ENCODE results near the gene KRT8.

The KRT8 gene

GRCh38 chr12:52877242-52877641 lies 27.6 kb downstream of the KRT8 start:
- Histone ChIP-seq H3K4me3 (ENCODE audit: insufficient read length, low read depth) (no peak overlapping the region), H3K9ac (ENCODE audit: insufficient read length, low read depth) (peak overlapping the region; percentile 45), H3K9me3 (ENCODE audit: insufficient read depth, low read length) (no peaks in the 10 kb centered on the region), H3K27me3 (ENCODE audit: insufficient read depth, insufficient read length) (peaks cover 12% of the 10 kb centered on the region), H3K4me1 (ENCODE audit: insufficient read depth, insufficient read length) (peaks cover 14% of the 10 kb centered on the region), H3K36me3 (ENCODE audit: insufficient read depth, insufficient read length, low read length) (no peaks in the 10 kb centered on the region)
- TF ChIP-seq YY1 (IDR thresholded peaks at IDR 0.05; ENCODE audit: insufficient read depth, insufficient read length) (no peak), SUZ12 (IDR thresholded peaks at IDR 0.05; ENCODE audit: extremely low read depth, insufficient read depth, insufficient read length) (no peak), ZNF274 (IDR thresholded peaks at IDR 0.05; ENCODE audit: low read depth, low read length) (no peak)
- no peak for DNase-seq (ENCODE audit: low read depth, low spot score)

GRCh38 chr12:52876372-52876771 lies 28.5 kb downstream of the KRT8 start:
- Histone ChIP-seq H3K9ac (ENCODE audit: insufficient read length, low read depth) (no peak overlapping the region), H3K36me3 (ENCODE audit: insufficient read depth, insufficient read length, low read length) (no peaks in the 10 kb centered on the region), H3K9me3 (ENCODE audit: insufficient read depth, low read length) (no peaks in the 10 kb centered on the region), H3K4me1 (ENCODE audit: insufficient read depth, insufficient read length) (peaks cover 18% of the 10 kb centered on the region), H3K27me3 (ENCODE audit: insufficient read depth, insufficient read length) (peaks cover 12% of the 10 kb centered on the region), H3K4me3 (ENCODE audit: insufficient read length, low read depth) (no peak overlapping the region)
- no peak for TF ChIP-seq SUZ12 (IDR thresholded peaks at IDR 0.05; ENCODE audit: extremely low read depth, insufficient read depth, insufficient read length)
- no peak for TF ChIP-seq YY1 (IDR thresholded peaks at IDR 0.05; ENCODE audit: insufficient read depth, insufficient read length)
- no peak for TF ChIP-seq ZNF274 (IDR thresholded peaks at IDR 0.05; ENCODE audit: low read depth, low read length)
- DNase-seq (ENCODE audit: low read depth, low spot score), result no peak

- DNase-seq (ENCODE audit: low read depth, low spot score), result no peak
- peak overlapping the region; percentile 33 for H3K4me3 ChIP-seq (ENCODE audit: insufficient read length, low read depth)
These were observed 30.1 kb downstream of the KRT8 start for GRCh38 chr12:52874573-52875435.

GRCh38 chr12:52873832-52874572 lies 30.9 kb downstream of the KRT8 start:
- Histone ChIP-seq H3K9me3 (ENCODE audit: insufficient read depth, low read length) (no peaks in the 10 kb centered on the region), H3K9ac (ENCODE audit: insufficient read length, low read depth) (peak overlapping the region; percentile 65), H3K4me1 (ENCODE audit: insufficient read depth, insufficient read length) (peaks cover 26% of the 10 kb centered on the region), H3K27me3 (ENCODE audit: insufficient read depth, insufficient read length) (peaks cover 12% of the 10 kb centered on the region), H3K4me3 (ENCODE audit: insufficient read length, low read depth) (peak overlapping the region; percentile 33), H3K36me3 (ENCODE audit: insufficient read depth, insufficient read length, low read length) (no peaks in the 10 kb centered on the region)
- no peak for DNase-seq (ENCODE audit: low read depth, low spot score)
- no peak for TF ChIP-seq SUZ12 (IDR thresholded peaks at IDR 0.05; ENCODE audit: extremely low read depth, insufficient read depth, insufficient read length)
- no peak for TF ChIP-seq YY1 (IDR thresholded peaks at IDR 0.05; ENCODE audit: insufficient read depth, insufficient read length)
- no peak for TF ChIP-seq ZNF274 (IDR thresholded peaks at IDR 0.05; ENCODE audit: low read depth, low read length)

More at GRCh38 chr12:52874573-52875435, 30.1 kb downstream of the KRT8 start:
- peak overlapping the region; percentile 65 for H3K9ac ChIP-seq (ENCODE audit: insufficient read length, low read depth)
- H3K27me3 ChIP-seq (ENCODE audit: insufficient read depth, insufficient read length), result peaks cover 12% of the 10 kb centered on the region
- H3K36me3 ChIP-seq (ENCODE audit: insufficient read depth, insufficient read length, low read length), result no peaks in the 10 kb centered on the region
- no peaks in the 10 kb centered on the region for H3K9me3 ChIP-seq (ENCODE audit: insufficient read depth, low read length)
- peaks cover 26% of the 10 kb centered on the region for H3K4me1 ChIP-seq (ENCODE audit: insufficient read depth, insufficient read length)
- TF ChIP-seq ZNF274 (IDR thresholded peaks at IDR 0.05; ENCODE audit: low read depth, low read length) (no peak), YY1 (IDR thresholded peaks at IDR 0.05; ENCODE audit: insufficient read depth, insufficient read length) (no peak)

- Histone ChIP-seq H3K4me3 (ENCODE audit: insufficient read length, low read depth) (peak overlapping the region; percentile 33), H3K9me3 (ENCODE audit: insufficient read depth, low read length) (no peaks in the 10 kb centered on the region), H3K9ac (ENCODE audit: insufficient read length, low read depth) (peak overlapping the region; percentile 18), H3K27me3 (ENCODE audit: insufficient read depth, insufficient read length) (peaks cover 12% of the 10 kb centered on the region), H3K36me3 (ENCODE audit: insufficient read depth, insufficient read length, low read length) (no peaks in the 10 kb centered on the region), H3K4me1 (ENCODE audit: insufficient read depth, insufficient read length) (peaks cover 26% of the 10 kb centered on the region)
- no peak for DNase-seq (ENCODE audit: low read depth, low spot score)
- TF ChIP-seq YY1 (IDR thresholded peaks at IDR 0.05; ENCODE audit: insufficient read depth, insufficient read length), result no peak
These were observed 31.4 kb downstream of the KRT8 start for GRCh38 chr12:52873513-52873831.

- peaks cover 12% of the 10 kb centered on the region for H3K27me3 ChIP-seq (ENCODE audit: insufficient read depth, insufficient read length)
- TF ChIP-seq ZNF274 (IDR thresholded peaks at IDR 0.05; ENCODE audit: low read depth, low read length) (no peak), YY1 (IDR thresholded peaks at IDR 0.05; ENCODE audit: insufficient read depth, insufficient read length) (no peak), SUZ12 (IDR thresholded peaks at IDR 0.05; ENCODE audit: extremely low read depth, insufficient read depth, insufficient read length) (no peak)
- H3K36me3 ChIP-seq (ENCODE audit: insufficient read depth, insufficient read length, low read length), result no peaks in the 10 kb centered on the region
- no peak for DNase-seq (ENCODE audit: low read depth, low spot score)
- H3K4me1 ChIP-seq (ENCODE audit: insufficient read depth, insufficient read length), result peaks cover 24% of the 10 kb centered on the region
- no peaks in the 10 kb centered on the region for H3K9me3 ChIP-seq (ENCODE audit: insufficient read depth, low read length)
- H3K9ac ChIP-seq (ENCODE audit: insufficient read length, low read depth), result no peak overlapping the region
- no peak overlapping the region for H3K4me3 ChIP-seq (ENCODE audit: insufficient read length, low read depth)
These were observed 32.1 kb downstream of the KRT8 start for GRCh38 chr12:52872644-52873389.
